Nephron progenitor cell (in vitro differentiated cells): ENCODE measurements around the gene GJA10.
A peak's percentile ranks its signal among the peaks of the same experiment; 100 is the strongest.
"Not testable (repeated sequence)": the region's sequence is repeated elsewhere in the genome, so short reads cannot be mapped to it uniquely, and the experiment has no call there.

Experiments used
- DNase-seq: peaks from one replicate; pipeline ENCODE4 v3.0.0; 2021
- H3K27ac Mint-ChIP-seq: 2 replicates; pipeline ENCODE4 v1.8.0; 2021; ENCODE audit warnings: mild to moderate bottlenecking, moderate library complexity, mixed read lengths
- H3K27me3 Mint-ChIP-seq: 2 replicates; pipeline ENCODE4 v1.8.0; 2021; ENCODE audit warnings: mild to moderate bottlenecking, low read depth, mixed read lengths; ENCODE audit not compliant: poor library complexity
- H3K36me3 Mint-ChIP-seq: 2 replicates; pipeline ENCODE4 v1.8.0; 2021; ENCODE audit warnings: low read depth, mixed read lengths
- H3K4me1 Mint-ChIP-seq: 2 replicates; pipeline ENCODE4 v1.8.0; 2021; ENCODE audit warnings: mixed read lengths
- H3K4me3 Mint-ChIP-seq: 2 replicates; pipeline ENCODE4 v1.8.0; 2021; ENCODE audit warnings: mild to moderate bottlenecking, moderate library complexity, mixed read lengths
- H3K9me3 Mint-ChIP-seq: 2 replicates; pipeline ENCODE4 v1.8.0; 2021; ENCODE audit warnings: mild to moderate bottlenecking, moderate library complexity, mixed read lengths
- TF ChIP-seq, protein P1 (sequence below): fragments of 200-600 bp; sonication (generic); IDR thresholded peaks from 2 replicates; pipeline ENCODE4 v1.5.0; 2021; ENCODE audit warnings: antibody characterized with exemption

Gene GJA10

GRCh38 chr6:89894169-89894568 lies at the start of gene GJA10:
Gene GJA10, plus strand, starts transcription at chr6:89894469. Its CDS starts 0 bp downstream, at chr6:89894469.
- no peaks in the 10 kb centered on the region for H3K9me3 Mint-ChIP-seq
- H3K36me3 Mint-ChIP-seq: no peaks in the 10 kb centered on the region
- H3K27me3 Mint-ChIP-seq: peaks cover 27% of the 10 kb centered on the region
- H3K4me1 Mint-ChIP-seq: peaks cover 11% of the 10 kb centered on the region
- DNase-seq: no peak
- H3K27ac Mint-ChIP-seq: no peak within 1 kb of the TSS
- no peak within 1 kb of the TSS for H3K4me3 Mint-ChIP-seq
- TF ChIP-seq, protein P1, sequence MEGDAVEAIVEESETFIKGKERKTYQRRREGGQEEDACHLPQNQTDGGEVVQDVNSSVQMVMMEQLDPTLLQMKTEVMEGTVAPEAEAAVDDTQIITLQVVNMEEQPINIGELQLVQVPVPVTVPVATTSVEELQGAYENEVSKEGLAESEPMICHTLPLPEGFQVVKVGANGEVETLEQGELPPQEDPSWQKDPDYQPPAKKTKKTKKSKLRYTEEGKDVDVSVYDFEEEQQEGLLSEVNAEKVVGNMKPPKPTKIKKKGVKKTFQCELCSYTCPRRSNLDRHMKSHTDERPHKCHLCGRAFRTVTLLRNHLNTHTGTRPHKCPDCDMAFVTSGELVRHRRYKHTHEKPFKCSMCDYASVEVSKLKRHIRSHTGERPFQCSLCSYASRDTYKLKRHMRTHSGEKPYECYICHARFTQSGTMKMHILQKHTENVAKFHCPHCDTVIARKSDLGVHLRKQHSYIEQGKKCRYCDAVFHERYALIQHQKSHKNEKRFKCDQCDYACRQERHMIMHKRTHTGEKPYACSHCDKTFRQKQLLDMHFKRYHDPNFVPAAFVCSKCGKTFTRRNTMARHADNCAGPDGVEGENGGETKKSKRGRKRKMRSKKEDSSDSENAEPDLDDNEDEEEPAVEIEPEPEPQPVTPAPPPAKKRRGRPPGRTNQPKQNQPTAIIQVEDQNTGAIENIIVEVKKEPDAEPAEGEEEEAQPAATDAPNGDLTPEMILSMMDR: no peak

- not testable (repeated sequence) for H3K27ac Mint-ChIP-seq, H3K27me3 Mint-ChIP-seq, H3K4me1 Mint-ChIP-seq, H3K9me3 Mint-ChIP-seq, DNase-seq, H3K4me3 Mint-ChIP-seq
- peaks cover 51% of the 10 kb centered on the region for H3K36me3 Mint-ChIP-seq
Observed at GRCh38 chr6:89847513-89847912, 46.8 kb upstream of the GJA10 start.

DNA sequence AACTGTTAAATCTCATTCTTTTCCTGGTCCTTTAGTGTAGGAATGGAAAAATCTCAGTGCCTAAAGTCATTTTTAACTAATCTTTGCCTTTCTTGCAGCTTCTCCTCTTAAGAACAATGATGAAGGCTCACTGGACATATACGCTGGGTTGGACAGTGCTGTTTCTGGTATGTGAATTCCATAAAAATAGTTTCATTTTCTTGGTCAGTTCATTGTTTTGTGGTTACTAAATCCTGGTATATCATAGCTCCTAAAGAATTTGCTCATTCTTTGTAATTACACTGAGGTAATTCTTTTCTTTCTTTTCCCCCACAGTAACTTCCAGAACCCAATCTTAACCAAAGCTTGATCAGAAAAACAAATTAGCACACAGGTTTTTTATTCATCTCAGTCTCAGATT lies 41.2 kb upstream of the GJA10 start:
- DNase-seq: no peak
- H3K9me3 Mint-ChIP-seq: no peaks in the 10 kb centered on the region
- H3K36me3 Mint-ChIP-seq: peaks cover 81% of the 10 kb centered on the region
- TF ChIP-seq, protein P1: no peak
- peak overlapping the region; percentile 14 for H3K27ac Mint-ChIP-seq
- no peaks in the 10 kb centered on the region for H3K4me1 Mint-ChIP-seq
- H3K4me3 Mint-ChIP-seq: no peak overlapping the region
- no peaks in the 10 kb centered on the region for H3K27me3 Mint-ChIP-seq

DNA sequence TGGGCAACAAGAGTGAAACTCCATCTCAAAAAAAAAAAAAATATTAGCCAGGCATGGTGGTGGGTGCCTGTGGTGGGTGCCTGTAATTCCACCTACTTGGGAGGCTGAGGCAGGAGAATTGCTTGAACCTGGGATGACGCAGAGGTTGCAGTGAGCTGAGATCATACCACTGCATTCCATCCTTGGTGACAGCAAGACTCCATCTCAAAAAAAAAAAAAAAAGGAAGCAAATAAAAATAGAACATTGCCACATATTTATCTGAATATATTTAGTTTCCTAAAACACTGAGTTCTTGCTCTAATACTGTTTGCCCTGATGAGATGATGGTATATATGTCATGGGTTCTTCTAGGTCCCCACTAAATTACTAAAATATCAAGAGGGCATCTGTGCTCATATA lies 36.2 kb upstream of the GJA10 start:
- Mint-ChIP-seq H3K27me3 (no peaks in the 10 kb centered on the region), H3K9me3 (no peaks in the 10 kb centered on the region), H3K4me3 (no peak overlapping the region), H3K36me3 (peaks cover 81% of the 10 kb centered on the region), H3K4me1 (no peaks in the 10 kb centered on the region), H3K27ac (no peak overlapping the region)
- DNase-seq: no peak
- TF ChIP-seq, protein P1: no peak

DNA sequence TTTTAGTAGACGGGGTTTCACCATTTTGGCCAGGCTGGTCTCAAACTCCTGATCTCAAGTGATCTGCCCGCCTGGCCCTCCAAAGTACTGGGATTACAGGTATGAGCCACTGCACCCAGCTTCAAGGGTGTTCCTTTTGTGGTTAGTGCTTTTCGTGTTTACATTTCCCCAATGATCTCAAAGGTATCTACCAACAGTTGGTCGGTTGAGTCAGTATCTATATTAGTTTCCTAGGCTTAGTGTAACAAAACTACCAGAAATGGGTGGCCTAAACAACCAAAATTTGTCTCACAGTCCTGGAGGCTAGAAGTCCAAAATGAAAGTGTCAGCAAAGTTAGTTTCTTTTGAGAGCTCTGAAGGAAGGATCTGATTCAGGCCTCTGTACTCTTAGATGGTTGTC lies 34.5 kb upstream of the GJA10 start:
- no peak for DNase-seq
- TF ChIP-seq, protein P1: no peak
- H3K9me3 Mint-ChIP-seq: peaks cover 5% of the 10 kb centered on the region
- H3K27ac Mint-ChIP-seq: no peak overlapping the region
- peaks cover 81% of the 10 kb centered on the region for H3K36me3 Mint-ChIP-seq
- H3K4me3 Mint-ChIP-seq: no peak overlapping the region
- H3K27me3 Mint-ChIP-seq: no peaks in the 10 kb centered on the region
- H3K4me1 Mint-ChIP-seq: no peaks in the 10 kb centered on the region

- TF ChIP-seq, protein P1: no peak
- peaks cover 17% of the 10 kb centered on the region for H3K9me3 Mint-ChIP-seq
- peaks cover 84% of the 10 kb centered on the region for H3K36me3 Mint-ChIP-seq
- no peak for DNase-seq
- no peak overlapping the region for H3K4me3 Mint-ChIP-seq
- H3K27ac Mint-ChIP-seq: no peak overlapping the region
- H3K4me1 Mint-ChIP-seq: no peaks in the 10 kb centered on the region
- H3K27me3 Mint-ChIP-seq: no peaks in the 10 kb centered on the region
Observed at GRCh38 chr6:89862273-89862672, 32.0 kb upstream of the GJA10 start.
